Measurements from ENCODE around the gene CCDC18.
"Not testable (repeated sequence)": the region's sequence is repeated elsewhere in the genome, so short reads cannot be mapped to it uniquely, and the experiment has no call there.

The CCDC18 gene

GRCh38 chr1:93235261-93235660, 54.7 kb downstream of the CCDC18 start:
- TF ChIP-seq CTCF (conservative IDR thresholded peaks at IDR 0.05; ENCODE audit: low read depth, low read length): no peak

GRCh38 chr1:93237021-93237420, 56.5 kb downstream of the CCDC18 start:
- no peak for TF ChIP-seq CTCF (conservative IDR thresholded peaks at IDR 0.05; ENCODE audit: low read depth, low read length)
- H3K4me3 ChIP-seq (ENCODE audit: low read depth, low read length): no peak overlapping the region
- DNase-seq (ENCODE audit: low read depth): no peak

More at GRCh38 chr1:93235261-93235660, 54.7 kb downstream of the CCDC18 start:
- DNase-seq (ENCODE audit: low read depth): no peak
- H3K4me3 ChIP-seq (ENCODE audit: low read depth, low read length): no peak overlapping the region

- no peak overlapping the region for H3K4me3 ChIP-seq (ENCODE audit: low read depth, low read length)
- no peak for TF ChIP-seq CTCF (conservative IDR thresholded peaks at IDR 0.05; ENCODE audit: low read depth, low read length)
- DNase-seq (ENCODE audit: low read depth): no peak
These were observed 57.9 kb downstream of the CCDC18 start for GRCh38 chr1:93238425-93238824.

- DNase-seq (ENCODE audit: low read depth): no peak
- no peak for TF ChIP-seq CTCF (conservative IDR thresholded peaks at IDR 0.05; ENCODE audit: low read depth, low read length)
These were observed 59.3 kb downstream of the CCDC18 start for GRCh38 chr1:93239863-93240262.

GRCh38 chr1:93243233-93243632, 62.7 kb downstream of the CCDC18 start:
- DNase-seq (ENCODE audit: low read depth); H3K4me3 ChIP-seq (ENCODE audit: low read depth, low read length): not testable (repeated sequence)

More at GRCh38 chr1:93239863-93240262, 59.3 kb downstream of the CCDC18 start:
- no peak overlapping the region for H3K4me3 ChIP-seq (ENCODE audit: low read depth, low read length)

- no peak for TF ChIP-seq CTCF (conservative IDR thresholded peaks at IDR 0.05; ENCODE audit: low read depth, low read length)
- peak; percentile 4 for DNase-seq (ENCODE audit: low read depth)
- no peak overlapping the region for H3K4me3 ChIP-seq (ENCODE audit: low read depth, low read length)
These were observed 64.0 kb downstream of the CCDC18 start for GRCh38 chr1:93244298-93245069.

GRCh38 chr1:93251966-93252365, 71.4 kb downstream of the CCDC18 start:
- DNase-seq (ENCODE audit: low read depth): no peak
- H3K4me3 ChIP-seq (ENCODE audit: low read depth, low read length): no peak overlapping the region
- TF ChIP-seq CTCF (conservative IDR thresholded peaks at IDR 0.05; ENCODE audit: low read depth, low read length): no peak
